Retina (tissue), 1 donor: Measurements from ENCODE around the gene CLPTM1L.
"Not testable (repeated sequence)": the region's sequence is repeated elsewhere in the genome, so short reads cannot be mapped to it uniquely, and the experiment has no call there.

Experiments used
- DNase-seq: peaks from one replicate; pipeline ENCODE4 v3.0.0-alpha.2; 2016

The CLPTM1L gene

GRCh38 chr5:1311439-1312055, 33.4 kb downstream of the CLPTM1L start:
- no peak for DNase-seq

GRCh38 chr5:1310118-1310517, 34.8 kb downstream of the CLPTM1L start:
- DNase-seq: no peak

GRCh38 chr5:1304033-1304432, 40.9 kb downstream of the CLPTM1L start:
- no peak for DNase-seq

GRCh38 chr5:1302258-1302657, 42.6 kb downstream of the CLPTM1L start:
- DNase-seq: no peak

GRCh38 chr5:1300581-1301083, 44.3 kb downstream of the CLPTM1L start:
- DNase-seq: no peak

- DNase-seq: no peak
Observed at GRCh38 chr5:1299961-1300360, 44.9 kb downstream of the CLPTM1L start.

- no peak for DNase-seq
Observed at GRCh38 chr5:1299511-1299850, 45.4 kb downstream of the CLPTM1L start.

- DNase-seq: no peak
Observed at GRCh38 chr5:1298723-1299510, 46.0 kb downstream of the CLPTM1L start.

GRCh38 chr5:1298067-1298551, 46.8 kb downstream of the CLPTM1L start:
- no peak for DNase-seq

- DNase-seq: no peak
Observed at GRCh38 chr5:1297243-1297642, 47.7 kb downstream of the CLPTM1L start.

- DNase-seq: no peak
Observed at GRCh38 chr5:1295650-1296037, 49.3 kb downstream of the CLPTM1L start.

GRCh38 chr5:1294835-1295649, 49.9 kb downstream of the CLPTM1L start, which contains the start of gene TERT:
Gene TERT, minus strand, starts transcription at chr5:1295068. Its CDS starts 79 bp downstream, at chr5:1294989.
- DNase-seq: peak; percentile 48

GRCh38 chr5:1294206-1294834, 50.6 kb downstream of the CLPTM1L start:
- DNase-seq: peak; percentile 39

GRCh38 chr5:1293416-1294205, 51.3 kb downstream of the CLPTM1L start:
- no peak for DNase-seq

- DNase-seq: no peak
Observed at GRCh38 chr5:1292846-1293415, 52.0 kb downstream of the CLPTM1L start.

GRCh38 chr5:1292139-1292538, 52.8 kb downstream of the CLPTM1L start:
- no peak for DNase-seq

GRCh38 chr5:1291611-1292080, 53.3 kb downstream of the CLPTM1L start:
- no peak for DNase-seq

GRCh38 chr5:1290956-1291355, 53.9 kb downstream of the CLPTM1L start:
- DNase-seq: not testable (repeated sequence)

GRCh38 chr5:1289559-1289958, 55.3 kb downstream of the CLPTM1L start:
- DNase-seq: not testable (repeated sequence)

GRCh38 chr5:1288439-1289335, 56.2 kb downstream of the CLPTM1L start:
- DNase-seq: no peak
